Adrenal gland (tissue), 5 donors: ENCODE results near the gene ADCY2.

ENCODE experiments used
- CTCF ChIP-seq, 6 experiments: fragments of 450-650 bp in 4 of 6; fragments of 200-600 bp in 2 of 6; sonication (generic) in 1 of 6; IDR thresholded peaks; 1 replicate in 5 of 6; 2 replicates in 1 of 6; pipeline versions ENCODE4 v1.5.1 to v1.8.0; 2016 to 2021; ENCODE audit warnings: antibody characterized with exemption in 6 of 6, mild to moderate bottlenecking in 2 of 6, moderate library complexity in 1 of 6
- POLR2A ChIP-seq, 2 donors: fragments of 450-650 bp; IDR thresholded peaks; one replicate each; pipeline ENCODE4 v1.6.1; 2017; ENCODE audit warnings: antibody characterized with exemption in 2 of 2, mild to moderate bottlenecking in 2 of 2, moderate library complexity in 1 of 2
- donor health status: DM: no; HTN: no; CAD: no.

- TF ChIP-seq CTCF (IDR thresholded peaks at IDR 0.05) (no peak), POLR2A (IDR thresholded peaks at IDR 0.05) (no peak)
These were observed 368.5 kb downstream of the ADCY2 start for GRCh38 chr5:7764452-7764851.
